ENCODE data around the gene HPSE2. TPM values are rescaled to one million over a fixed set of nuclear protein-coding genes. Genes with fewer than 3 reads are reported as not detected.

HPSE2 gene
- total RNA-seq, 1 donor from 2014 or later, result not detected

- no peaks in the 10 kb centered on the region for H3K27me3 ChIP-seq (ENCODE audit: control insufficient read depth, insufficient read depth, low read length)
- TF ChIP-seq, protein P1, sequence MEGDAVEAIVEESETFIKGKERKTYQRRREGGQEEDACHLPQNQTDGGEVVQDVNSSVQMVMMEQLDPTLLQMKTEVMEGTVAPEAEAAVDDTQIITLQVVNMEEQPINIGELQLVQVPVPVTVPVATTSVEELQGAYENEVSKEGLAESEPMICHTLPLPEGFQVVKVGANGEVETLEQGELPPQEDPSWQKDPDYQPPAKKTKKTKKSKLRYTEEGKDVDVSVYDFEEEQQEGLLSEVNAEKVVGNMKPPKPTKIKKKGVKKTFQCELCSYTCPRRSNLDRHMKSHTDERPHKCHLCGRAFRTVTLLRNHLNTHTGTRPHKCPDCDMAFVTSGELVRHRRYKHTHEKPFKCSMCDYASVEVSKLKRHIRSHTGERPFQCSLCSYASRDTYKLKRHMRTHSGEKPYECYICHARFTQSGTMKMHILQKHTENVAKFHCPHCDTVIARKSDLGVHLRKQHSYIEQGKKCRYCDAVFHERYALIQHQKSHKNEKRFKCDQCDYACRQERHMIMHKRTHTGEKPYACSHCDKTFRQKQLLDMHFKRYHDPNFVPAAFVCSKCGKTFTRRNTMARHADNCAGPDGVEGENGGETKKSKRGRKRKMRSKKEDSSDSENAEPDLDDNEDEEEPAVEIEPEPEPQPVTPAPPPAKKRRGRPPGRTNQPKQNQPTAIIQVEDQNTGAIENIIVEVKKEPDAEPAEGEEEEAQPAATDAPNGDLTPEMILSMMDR (IDR thresholded peaks at IDR 0.05; ENCODE audit: insufficient read depth, low read length, severe bottlenecking), result no peak
- H3K36me3 ChIP-seq (ENCODE audit: control insufficient read depth, insufficient read depth, low read length), result no peaks in the 10 kb centered on the region
- no peak overlapping the region for H3K4me3 ChIP-seq (ENCODE audit: low read depth, low read length)
- FAIRE-seq (no peak), DNase-seq (ENCODE audit: low read depth) (no peak)
Observed at GRCh38 chr10:98831391-98831790, 404.3 kb downstream of the HPSE2 start.

DNA sequence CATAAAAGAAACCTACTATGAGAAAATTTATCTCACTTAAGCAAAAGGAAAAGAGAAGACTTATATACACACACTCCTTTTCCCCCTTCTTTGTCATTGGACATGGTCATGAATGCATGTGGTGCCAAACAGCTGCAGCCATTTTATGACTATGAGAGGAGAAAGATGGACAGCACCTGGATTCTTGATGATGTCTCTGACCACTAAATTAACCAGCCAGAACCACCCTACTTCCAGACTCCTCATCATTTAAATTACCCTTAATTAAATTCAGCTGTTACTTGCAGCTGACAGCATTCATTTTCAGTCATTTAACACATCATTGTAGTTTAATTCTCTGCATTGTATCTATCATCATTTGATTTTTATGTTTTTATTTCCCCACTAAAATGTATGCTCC lies 409.9 kb downstream of the HPSE2 start:
- TF ChIP-seq, protein P1 (IDR thresholded peaks at IDR 0.05; ENCODE audit: insufficient read depth, low read length, severe bottlenecking), result no peak
- no peak for DNase-seq (ENCODE audit: low read depth)
- no peaks in the 10 kb centered on the region for H3K36me3 ChIP-seq (ENCODE audit: control insufficient read depth, insufficient read depth, low read length)
- FAIRE-seq, result no peak
- no peaks in the 10 kb centered on the region for H3K27me3 ChIP-seq (ENCODE audit: control insufficient read depth, insufficient read depth, low read length)
- H3K4me3 ChIP-seq (ENCODE audit: low read depth, low read length), result no peak overlapping the region

GRCh38 chr10:98817396-98817795 lies 418.3 kb downstream of the HPSE2 start:
- Histone ChIP-seq H3K27me3 (ENCODE audit: control insufficient read depth, insufficient read depth, low read length) (no peaks in the 10 kb centered on the region), H3K36me3 (ENCODE audit: control insufficient read depth, insufficient read depth, low read length) (no peaks in the 10 kb centered on the region), H3K4me3 (ENCODE audit: low read depth, low read length) (no peak overlapping the region)
- DNase-seq (ENCODE audit: low read depth) (no peak), FAIRE-seq (no peak)
- TF ChIP-seq, protein P1 (IDR thresholded peaks at IDR 0.05; ENCODE audit: insufficient read depth, low read length, severe bottlenecking), result no peak

DNA sequence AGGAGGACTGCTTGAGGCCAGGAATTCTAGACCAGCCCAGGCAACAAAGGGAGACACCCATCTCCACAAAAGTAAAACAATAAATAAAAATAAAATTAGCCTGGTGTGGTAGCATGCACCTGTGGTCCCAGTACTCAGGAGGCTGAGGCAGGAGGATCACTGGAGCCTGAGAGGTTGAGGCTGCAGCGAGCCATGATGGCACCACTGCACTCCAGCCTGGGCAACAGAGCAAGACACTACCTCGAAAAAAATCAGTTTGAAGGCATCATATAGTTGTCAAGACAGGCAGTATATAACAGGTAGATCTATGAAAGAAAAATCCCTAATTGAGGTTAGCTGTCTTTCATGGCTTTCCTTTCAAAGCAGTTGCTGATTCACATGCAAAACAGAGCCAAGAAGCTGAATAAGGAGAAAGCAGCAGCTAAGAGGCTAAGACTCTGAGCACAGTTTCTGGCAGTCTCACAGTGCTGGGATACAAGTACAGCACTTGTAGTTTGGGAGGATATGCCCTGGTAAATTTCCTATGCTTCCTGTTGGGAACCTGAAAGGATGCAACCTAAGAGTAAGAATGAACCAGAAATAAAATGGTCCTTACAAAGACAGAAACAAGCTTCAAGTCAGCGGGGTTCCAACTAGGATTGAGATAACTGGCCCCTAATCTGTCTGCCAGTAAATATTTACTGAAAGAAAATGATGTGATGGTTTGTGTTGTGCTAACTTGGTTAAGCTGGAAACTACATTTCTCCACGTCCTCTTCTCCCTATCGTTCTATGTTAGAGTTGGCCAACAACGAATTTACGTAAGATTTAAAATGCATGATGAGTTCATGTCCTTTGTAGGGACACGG lies 420.4 kb downstream of the HPSE2 start:
- Histone ChIP-seq H3K27me3 (ENCODE audit: control insufficient read depth, insufficient read depth, low read length) (no peaks in the 10 kb centered on the region), H3K36me3 (ENCODE audit: control insufficient read depth, insufficient read depth, low read length) (no peaks in the 10 kb centered on the region), H3K4me3 (ENCODE audit: low read depth, low read length) (no peak overlapping the region)
- TF ChIP-seq, protein P1 (IDR thresholded peaks at IDR 0.05; ENCODE audit: insufficient read depth, low read length, severe bottlenecking), result no peak
- FAIRE-seq (no peak), DNase-seq (ENCODE audit: low read depth) (no peak)

- H3K4me3 ChIP-seq (ENCODE audit: low read depth, low read length), result no peak overlapping the region
- TF ChIP-seq, protein P1 (IDR thresholded peaks at IDR 0.05; ENCODE audit: insufficient read depth, low read length, severe bottlenecking), result no peak
- no peak for FAIRE-seq
- no peaks in the 10 kb centered on the region for H3K36me3 ChIP-seq (ENCODE audit: control insufficient read depth, insufficient read depth, low read length)
- H3K27me3 ChIP-seq (ENCODE audit: control insufficient read depth, insufficient read depth, low read length), result no peaks in the 10 kb centered on the region
- no peak for DNase-seq (ENCODE audit: low read depth)
Observed at GRCh38 chr10:98814470-98814869, 421.2 kb downstream of the HPSE2 start.

All from bronchial epithelial cell (primary cell).